ENCODE measurements around the gene MBOAT1. TPM values are rescaled to one million over a fixed set of nuclear protein-coding genes. Genes with fewer than 3 reads are reported as not detected.

The MBOAT1 gene
- total RNA-seq, 1 donor from 2014 or later, result 37.9 TPM

DNA sequence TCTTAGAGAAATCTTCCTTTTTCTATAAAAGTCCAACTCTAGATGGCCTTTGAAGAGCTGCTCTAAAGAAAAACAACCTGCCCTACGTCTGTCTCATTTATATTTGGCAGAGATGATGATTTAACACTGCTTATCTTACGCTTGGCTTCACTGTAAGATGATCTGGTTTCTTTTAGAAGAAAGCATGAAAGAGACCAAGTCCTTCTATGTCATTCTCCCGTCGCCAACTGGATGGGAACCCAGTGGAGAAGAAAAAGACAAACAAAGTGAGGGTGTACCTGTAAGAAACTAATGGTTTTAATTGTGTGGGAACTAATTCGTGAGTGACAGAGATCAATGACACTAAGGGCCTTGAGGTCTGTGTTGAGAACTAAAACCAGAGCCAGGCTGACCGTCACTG, 92.8 kb downstream of the MBOAT1 start:
- intact Hi-C loops (cut with DNase I), result no loop called here
- DNase-seq (ENCODE audit: low spot score), result no peak
- no peak for ATAC-seq

- intact Hi-C loops (cut with DNase I), result no loop called here
- ATAC-seq (no peak), DNase-seq (ENCODE audit: low spot score) (no peak)
Observed at GRCh38 chr6:20118892-20119291, 93.4 kb downstream of the MBOAT1 start.

DNA sequence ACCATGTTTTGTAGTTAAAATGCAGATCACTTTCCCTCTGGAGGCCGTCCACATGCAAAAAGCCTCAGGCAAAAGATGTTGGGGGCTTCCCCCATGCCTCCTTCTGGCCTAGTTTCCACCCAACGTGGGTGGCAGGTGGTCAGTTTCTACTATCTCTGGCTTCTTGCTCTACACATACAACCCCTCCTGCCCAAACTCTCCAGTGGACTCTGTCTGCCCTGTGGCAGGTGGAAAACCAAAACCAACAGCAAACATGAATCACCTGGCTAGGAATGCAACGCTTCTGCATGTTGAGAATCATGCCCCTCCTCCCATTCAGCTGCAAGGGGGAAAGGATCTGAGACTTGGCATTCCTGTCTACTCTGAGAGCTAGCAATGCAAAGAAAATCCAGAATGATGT, 94.8 kb downstream of the MBOAT1 start:
- intact Hi-C loops (cut with DNase I), result no loop called here
- DNase-seq (ENCODE audit: low spot score), result no peak
- no peak for ATAC-seq

- intact Hi-C loops (cut with DNase I), result no loop called here
- no peak for ATAC-seq
Observed at GRCh38 chr6:20116792-20117191, 95.5 kb downstream of the MBOAT1 start.

DNA sequence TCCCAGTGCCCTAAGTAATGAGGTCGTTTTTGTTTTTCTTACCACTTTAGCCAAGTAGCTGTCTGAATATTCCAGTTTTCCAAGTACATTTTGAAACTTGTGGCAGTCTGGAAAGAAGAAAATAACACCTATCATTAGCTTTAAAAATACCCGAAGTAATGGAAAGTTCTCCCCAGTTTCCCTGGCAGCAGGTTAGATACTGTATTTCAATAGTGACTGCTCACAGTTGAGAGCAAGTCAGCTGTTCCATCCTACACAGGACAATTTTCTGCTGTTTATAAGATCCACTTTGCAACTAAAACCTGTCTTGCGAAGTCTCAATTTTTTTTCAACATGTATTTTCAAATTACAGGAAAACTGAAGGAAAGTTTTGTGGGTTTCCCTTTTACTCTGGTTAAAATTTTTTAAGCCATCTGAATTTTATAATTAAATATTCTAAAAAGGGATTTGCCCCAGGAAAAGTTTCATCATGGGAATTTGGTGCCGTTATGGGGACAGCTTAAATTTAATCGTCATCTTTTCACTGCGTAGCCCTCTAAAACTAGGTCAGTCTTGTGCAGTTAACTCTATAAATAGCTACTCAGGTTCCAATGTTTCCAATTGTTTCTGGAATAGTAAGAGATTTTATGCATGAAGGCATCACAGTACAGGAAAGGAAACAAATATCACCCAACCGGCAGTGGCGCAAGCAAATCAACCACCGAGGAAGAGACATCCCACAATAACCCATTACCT, 96.9 kb downstream of the MBOAT1 start:
- no peak for DNase-seq (ENCODE audit: low spot score)
- no peak for ATAC-seq
- intact Hi-C loops (cut with DNase I), result no loop called here

More at GRCh38 chr6:20116792-20117191, 95.5 kb downstream of the MBOAT1 start:
- no peak for DNase-seq (ENCODE audit: low spot score)

DNA sequence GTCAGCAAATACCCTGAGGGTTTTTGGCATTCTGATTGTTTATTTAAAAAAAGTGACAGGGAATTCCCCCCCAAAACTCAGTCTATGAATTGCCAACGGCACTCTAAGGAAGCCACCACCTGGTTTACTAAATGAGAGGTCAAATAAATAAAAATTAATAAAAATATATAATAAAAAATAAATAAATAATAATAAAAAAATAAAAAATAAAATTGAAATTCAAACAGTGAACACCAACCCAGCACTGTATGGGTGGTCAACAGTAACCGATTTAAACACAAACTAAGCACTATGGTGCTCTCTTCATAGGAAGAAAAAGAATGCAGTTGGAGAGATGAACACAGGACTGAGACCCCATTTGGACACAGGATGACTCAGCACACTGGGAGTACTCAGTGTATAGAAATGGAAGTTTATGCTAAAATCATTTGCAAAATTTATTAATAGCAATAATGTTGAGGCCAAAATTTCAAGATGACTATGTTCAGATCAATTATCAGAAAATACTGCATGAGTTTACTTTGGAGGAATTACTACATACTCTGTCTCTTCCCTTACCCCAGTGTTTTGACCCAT, 98.5 kb downstream of the MBOAT1 start:
- intact Hi-C loops (cut with DNase I), result no loop called here
- no peak for ATAC-seq
- DNase-seq (ENCODE audit: low spot score), result no peak

DNA sequence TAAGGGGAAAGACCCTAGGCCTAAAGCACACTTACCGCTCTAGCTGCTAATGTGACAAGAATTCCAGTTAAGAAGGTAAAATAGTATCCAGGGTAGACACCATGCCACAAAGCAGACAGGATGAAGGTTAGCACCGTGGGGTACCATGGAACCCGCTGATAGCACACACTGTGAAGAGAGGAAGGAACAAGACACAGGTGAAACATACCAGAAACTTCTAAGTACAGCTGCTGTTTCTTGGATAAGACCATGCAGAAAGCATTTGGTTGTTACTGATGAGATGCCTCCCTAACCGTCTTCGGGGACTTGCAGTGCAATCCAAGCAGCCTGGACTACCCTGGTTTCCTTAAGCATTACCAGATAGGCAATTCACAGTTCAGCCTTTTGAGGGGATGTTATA, 99.4 kb downstream of the MBOAT1 start:
- ATAC-seq, result no peak
- DNase-seq (ENCODE audit: low spot score), result no peak
- intact Hi-C loops (cut with DNase I), result no loop called here

GRCh38 chr6:20112241-20112640, 100.0 kb downstream of the MBOAT1 start:
- DNase-seq (ENCODE audit: low spot score) (no peak), ATAC-seq (no peak)
- intact Hi-C loops (cut with DNase I), result no loop called here

GRCh38 chr6:20110478-20110877, 101.8 kb downstream of the MBOAT1 start:
- no peak for ATAC-seq
- intact Hi-C loops (cut with DNase I), result no loop called here

DNA sequence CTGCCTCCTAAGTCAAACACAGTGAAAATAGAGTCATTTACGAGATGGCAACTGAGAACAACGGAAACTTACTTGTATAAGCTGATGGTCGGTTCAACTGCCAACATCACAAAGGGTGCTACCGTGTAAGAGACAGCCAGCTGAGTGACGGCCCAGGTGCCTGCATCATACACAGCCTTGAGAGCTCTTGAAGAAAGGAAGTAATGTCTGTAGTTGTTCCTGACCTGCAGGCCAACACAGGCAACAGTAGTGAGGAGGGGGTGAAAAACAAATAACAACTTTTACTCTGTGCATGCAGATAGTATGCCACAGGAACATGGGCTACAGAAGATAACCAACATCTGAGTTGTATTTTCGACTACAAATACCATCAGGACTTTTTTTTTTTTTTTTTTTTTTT, 102.7 kb downstream of the MBOAT1 start:
- no peak for DNase-seq (ENCODE audit: low spot score)
- ATAC-seq, result no peak
- intact Hi-C loops (cut with DNase I), result no loop called here

More at GRCh38 chr6:20110478-20110877, 101.8 kb downstream of the MBOAT1 start:
- DNase-seq (ENCODE audit: low spot score), result no peak

DNA sequence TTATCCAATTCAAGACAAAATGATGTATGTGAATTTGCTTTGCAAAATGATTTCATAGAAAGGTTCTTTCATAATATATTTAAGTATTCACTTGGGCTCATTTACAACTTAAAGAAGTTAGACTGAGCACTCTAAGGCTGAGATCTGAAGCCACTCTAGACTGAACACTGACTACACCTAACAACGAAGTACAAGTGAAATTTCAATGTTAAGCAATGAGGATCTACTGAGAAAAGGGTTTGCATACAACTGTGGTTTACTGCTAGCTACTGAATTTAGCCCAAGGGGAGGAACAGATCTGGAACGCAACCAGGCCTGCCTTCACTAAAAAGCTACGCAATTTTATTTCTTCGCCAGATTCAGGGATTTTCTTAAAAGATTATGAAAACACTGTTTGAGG, 106.4 kb downstream of the MBOAT1 start:
- ATAC-seq (no peak), DNase-seq (ENCODE audit: low spot score) (no peak)
- intact Hi-C loops (cut with DNase I), result no loop called here

DNA sequence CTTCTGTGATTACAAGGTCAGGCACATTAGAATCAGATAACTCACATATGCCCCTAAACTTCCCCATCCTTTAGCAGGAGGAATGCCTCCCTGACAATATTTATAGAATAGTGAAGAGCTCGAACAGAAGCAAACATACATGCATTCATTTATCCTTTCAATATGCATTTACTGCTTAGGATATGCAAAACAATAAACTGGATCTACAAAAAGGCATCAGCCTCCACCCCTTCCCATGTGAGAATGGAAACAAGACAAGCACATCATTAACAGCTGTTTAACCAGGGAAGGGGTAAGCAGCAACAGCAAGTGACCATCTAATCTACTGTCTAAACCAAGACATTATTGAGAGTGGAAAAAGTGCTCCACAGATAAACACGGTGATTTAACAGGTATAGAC, 107.6 kb downstream of the MBOAT1 start:
- intact Hi-C loops (cut with DNase I), result no loop called here
- no peak for ATAC-seq
- DNase-seq (ENCODE audit: low spot score), result no peak

DNA sequence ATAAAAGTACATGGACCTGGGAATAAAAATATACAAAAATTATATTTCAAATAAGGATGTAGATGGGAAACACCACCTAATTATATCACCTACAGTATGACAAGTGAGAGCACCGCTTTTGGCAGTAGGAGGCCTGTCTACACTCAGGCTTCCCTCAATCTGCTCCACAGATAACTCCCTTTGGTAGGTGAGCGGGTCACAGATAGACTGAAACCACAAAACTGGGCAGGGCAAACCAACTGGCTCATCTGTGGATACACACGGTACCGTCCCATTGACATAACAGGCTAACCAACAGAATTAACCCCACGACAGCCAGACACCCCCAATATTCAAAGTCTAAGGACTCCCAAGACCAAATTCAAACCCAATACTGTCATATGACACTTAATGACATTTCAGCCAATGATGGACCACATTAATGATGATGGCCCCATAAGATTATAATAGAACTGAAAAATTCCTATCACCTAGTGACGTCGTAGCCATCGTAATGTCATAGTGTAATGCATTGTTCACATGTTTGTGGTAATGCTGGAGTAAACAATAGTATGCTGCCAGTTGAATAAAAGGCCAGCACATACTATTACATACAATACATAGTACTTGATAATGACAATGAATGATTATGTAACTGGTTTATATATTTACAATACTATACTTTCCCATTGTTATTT, 109.7 kb downstream of the MBOAT1 start:
- intact Hi-C loops (cut with DNase I), result no loop called here
- DNase-seq (ENCODE audit: low spot score) (no peak), ATAC-seq (peak; percentile 50)

DNA sequence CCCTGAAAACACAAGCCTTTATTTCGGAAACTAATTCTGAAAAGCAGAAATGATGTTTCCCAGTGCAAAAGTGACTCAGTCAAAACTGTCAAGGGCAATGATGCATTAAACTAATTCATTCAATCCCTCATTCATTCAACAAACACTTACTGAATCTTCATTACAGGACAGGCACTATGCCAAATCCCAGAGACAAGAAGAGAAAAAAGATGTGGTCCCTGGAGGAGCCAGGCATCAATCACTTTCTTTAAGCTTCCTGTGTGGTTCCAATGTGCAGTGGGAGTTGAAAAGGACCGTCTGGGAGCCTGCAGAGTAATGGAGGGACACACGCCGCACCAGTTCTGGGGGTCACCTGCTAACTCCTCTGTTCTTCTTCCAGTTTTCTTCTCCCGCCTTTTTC, 113.1 kb downstream of the MBOAT1 start:
- DNase-seq (ENCODE audit: low spot score) (no peak), ATAC-seq (no peak)
- intact Hi-C loops (cut with DNase I), result no loop called here

DNA sequence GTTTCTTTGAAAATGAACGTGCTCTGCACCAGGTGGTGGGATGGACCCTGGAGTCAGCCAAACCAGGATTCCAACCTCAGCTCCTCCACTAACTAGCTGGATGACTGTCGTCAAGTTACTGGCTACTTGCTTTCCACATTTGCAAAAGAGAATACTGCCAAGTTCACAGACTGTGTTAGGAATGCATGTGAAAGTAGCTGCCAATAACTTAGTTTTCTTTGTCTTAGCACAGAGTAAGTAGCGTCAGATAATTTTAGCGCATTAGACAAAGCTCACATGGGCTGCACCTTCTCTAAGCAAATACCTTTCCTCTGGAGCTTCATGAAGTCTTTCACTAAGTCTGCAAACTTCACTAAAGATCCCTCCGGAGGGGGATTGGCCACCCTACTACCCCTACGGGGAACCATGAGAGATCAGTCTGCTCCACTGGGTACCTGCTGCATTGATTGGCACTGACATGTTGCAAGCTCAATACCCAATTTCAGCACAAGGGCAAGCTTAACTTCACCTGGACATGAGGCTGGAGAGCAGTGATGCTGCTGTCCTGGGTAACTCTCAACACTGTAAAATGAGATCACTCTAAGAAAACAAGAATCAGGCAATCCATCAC, 113.9 kb downstream of the MBOAT1 start:
- DNase-seq (ENCODE audit: low spot score) (no peak), ATAC-seq (no peak)
- intact Hi-C loops (cut with DNase I), result no loop called here

- peak; percentile 29 for ATAC-seq
- intact Hi-C loops (cut with DNase I), result no loop called here
Observed at GRCh38 chr6:20096536-20096935, 115.7 kb downstream of the MBOAT1 start.

GRCh38 chr6:20095436-20095835, 116.8 kb downstream of the MBOAT1 start:
- intact Hi-C loops (cut with DNase I), result no loop called here
- ATAC-seq (no peak), DNase-seq (ENCODE audit: low spot score) (no peak)

More at GRCh38 chr6:20096536-20096935, 115.7 kb downstream of the MBOAT1 start:
- DNase-seq (ENCODE audit: low spot score), result no peak

DNA sequence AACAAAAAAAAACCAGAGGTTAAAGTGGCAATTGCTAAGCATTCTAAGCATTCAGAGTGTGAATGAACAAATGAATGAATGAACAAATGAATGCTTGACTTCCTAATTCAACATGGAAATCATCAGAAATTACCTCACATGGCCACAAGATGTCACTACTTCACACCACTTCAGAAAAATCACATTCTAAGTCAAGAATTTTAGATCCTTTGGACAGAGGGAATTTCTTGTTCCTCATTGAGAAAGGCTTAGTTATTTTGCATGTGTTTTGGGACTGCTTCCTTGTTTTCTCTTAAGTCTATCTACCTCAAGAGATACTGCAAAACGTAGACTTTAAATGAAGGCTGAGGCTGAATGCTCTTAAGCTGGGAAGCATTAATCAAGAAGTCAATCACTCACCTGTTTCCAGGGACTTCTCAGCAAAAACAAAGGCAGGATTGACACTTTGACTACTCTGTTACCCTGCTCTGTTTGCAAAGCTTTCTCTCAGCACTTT, 120.2 kb downstream of the MBOAT1 start:
- intact Hi-C loops (cut with DNase I), result loop anchor here (5.0 kb wide), 1 partner anchor 435 kb away; no protein-coding TSS in a partner anchor
- ATAC-seq (peak; percentile 55), DNase-seq (ENCODE audit: low spot score) (no peak)

- intact Hi-C loops (cut with DNase I), result no loop called here
- ATAC-seq, result no peak
- no peak for DNase-seq (ENCODE audit: low spot score)
Observed at GRCh38 chr6:20086992-20087391, 125.3 kb downstream of the MBOAT1 start.

DNA sequence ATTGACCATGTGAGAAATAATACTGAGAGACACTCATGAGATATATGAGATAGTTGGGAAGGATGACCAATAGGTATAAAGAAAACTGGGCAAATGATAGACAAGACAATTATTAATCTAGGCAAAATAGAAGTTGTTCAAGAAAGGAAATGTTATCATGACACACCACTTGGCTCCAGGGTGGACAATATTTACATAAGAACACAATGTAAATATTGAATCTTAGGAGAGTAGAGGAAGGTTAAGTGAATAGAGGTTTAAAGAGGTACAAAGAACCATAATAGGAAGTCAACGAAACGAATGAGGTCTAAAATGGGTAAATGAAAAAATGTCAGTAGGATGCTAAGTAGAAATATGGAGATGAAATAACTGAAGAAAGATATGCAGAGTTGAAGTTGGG, 126.5 kb downstream of the MBOAT1 start:
- DNase-seq (ENCODE audit: low spot score) (no peak), ATAC-seq (no peak)
- intact Hi-C loops (cut with DNase I), result no loop called here
